ENCODE results near the gene GSTO2.

Gene GSTO2

GRCh38 chr10:104353325-104354048, 84.5 kb downstream of the GSTO2 start, which contains the start of gene CFAP58:
Gene CFAP58, plus strand, starts transcription at chr10:104353833. Its CDS starts 65 bp downstream, at chr10:104353898.
- Histone ChIP-seq H3F3A (ENCODE audit: insufficient read depth, low read length) (no peaks in the 10 kb centered on the region), H2AFZ (ENCODE audit: low read length) (no peak within 1 kb of the TSS), H3K4me1 (ENCODE audit: insufficient read depth, low read length, severe bottlenecking) (peaks cover 20% of the 10 kb centered on the region), H3K4me2 (ENCODE audit: low read length) (peak within 1 kb of the TSS; percentile 12; the same call in 1 of the 2 replicates), H3K9ac (ENCODE audit: low read length) (no peak within 1 kb of the TSS), H3K79me2 (ENCODE audit: insufficient read depth, low read length) (no peaks in the 10 kb centered on the region), H4K20me1 (ENCODE audit: insufficient read depth, low read length) (no peaks in the 10 kb centered on the region), H3K36me3 (ENCODE audit: insufficient read depth, low read length) (no peaks in the 10 kb centered on the region), H3K9me3 (ENCODE audit: low read length) (no peaks in the 10 kb centered on the region), H3K4me3 (ENCODE audit: low read depth, low read length, poor library complexity, severe bottlenecking) (no peak within 1 kb of the TSS), H3K27me3 (ENCODE audit: insufficient read depth, low read length) (no peaks in the 10 kb centered on the region), H3K27ac (ENCODE audit: low read depth, low read length, poor library complexity, severe bottlenecking) (no peak within 1 kb of the TSS), H3K9me2 (ENCODE audit: low read depth, low read length) (no peaks in the 10 kb centered on the region)
- no peak for TF ChIP-seq EZH2 (IDR thresholded peaks at IDR 0.05; ENCODE audit: borderline replicate concordance, low read length)
- TF ChIP-seq, protein P1, sequence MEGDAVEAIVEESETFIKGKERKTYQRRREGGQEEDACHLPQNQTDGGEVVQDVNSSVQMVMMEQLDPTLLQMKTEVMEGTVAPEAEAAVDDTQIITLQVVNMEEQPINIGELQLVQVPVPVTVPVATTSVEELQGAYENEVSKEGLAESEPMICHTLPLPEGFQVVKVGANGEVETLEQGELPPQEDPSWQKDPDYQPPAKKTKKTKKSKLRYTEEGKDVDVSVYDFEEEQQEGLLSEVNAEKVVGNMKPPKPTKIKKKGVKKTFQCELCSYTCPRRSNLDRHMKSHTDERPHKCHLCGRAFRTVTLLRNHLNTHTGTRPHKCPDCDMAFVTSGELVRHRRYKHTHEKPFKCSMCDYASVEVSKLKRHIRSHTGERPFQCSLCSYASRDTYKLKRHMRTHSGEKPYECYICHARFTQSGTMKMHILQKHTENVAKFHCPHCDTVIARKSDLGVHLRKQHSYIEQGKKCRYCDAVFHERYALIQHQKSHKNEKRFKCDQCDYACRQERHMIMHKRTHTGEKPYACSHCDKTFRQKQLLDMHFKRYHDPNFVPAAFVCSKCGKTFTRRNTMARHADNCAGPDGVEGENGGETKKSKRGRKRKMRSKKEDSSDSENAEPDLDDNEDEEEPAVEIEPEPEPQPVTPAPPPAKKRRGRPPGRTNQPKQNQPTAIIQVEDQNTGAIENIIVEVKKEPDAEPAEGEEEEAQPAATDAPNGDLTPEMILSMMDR (IDR thresholded peaks at IDR 0.05; ENCODE audit: low read length) = peak; percentile 60
